Stimulated activated CD4-positive, alpha-beta T cell treated with anti-CD3 and anti-CD28 coated beads, Interleukin-2, amount 100 ng/mL, for 24 hours (primary cell): Measurements from ENCODE around the gene RAB1B.
"Not testable (repeated sequence)": the region's sequence is repeated elsewhere in the genome, so short reads cannot be mapped to it uniquely, and the experiment has no call there.

Source experiments
- DNase-seq, 2 donors: peaks; one replicate each; pipeline ENCODE4 v3.0.0-alpha.2; 2020

Gene RAB1B

DNA sequence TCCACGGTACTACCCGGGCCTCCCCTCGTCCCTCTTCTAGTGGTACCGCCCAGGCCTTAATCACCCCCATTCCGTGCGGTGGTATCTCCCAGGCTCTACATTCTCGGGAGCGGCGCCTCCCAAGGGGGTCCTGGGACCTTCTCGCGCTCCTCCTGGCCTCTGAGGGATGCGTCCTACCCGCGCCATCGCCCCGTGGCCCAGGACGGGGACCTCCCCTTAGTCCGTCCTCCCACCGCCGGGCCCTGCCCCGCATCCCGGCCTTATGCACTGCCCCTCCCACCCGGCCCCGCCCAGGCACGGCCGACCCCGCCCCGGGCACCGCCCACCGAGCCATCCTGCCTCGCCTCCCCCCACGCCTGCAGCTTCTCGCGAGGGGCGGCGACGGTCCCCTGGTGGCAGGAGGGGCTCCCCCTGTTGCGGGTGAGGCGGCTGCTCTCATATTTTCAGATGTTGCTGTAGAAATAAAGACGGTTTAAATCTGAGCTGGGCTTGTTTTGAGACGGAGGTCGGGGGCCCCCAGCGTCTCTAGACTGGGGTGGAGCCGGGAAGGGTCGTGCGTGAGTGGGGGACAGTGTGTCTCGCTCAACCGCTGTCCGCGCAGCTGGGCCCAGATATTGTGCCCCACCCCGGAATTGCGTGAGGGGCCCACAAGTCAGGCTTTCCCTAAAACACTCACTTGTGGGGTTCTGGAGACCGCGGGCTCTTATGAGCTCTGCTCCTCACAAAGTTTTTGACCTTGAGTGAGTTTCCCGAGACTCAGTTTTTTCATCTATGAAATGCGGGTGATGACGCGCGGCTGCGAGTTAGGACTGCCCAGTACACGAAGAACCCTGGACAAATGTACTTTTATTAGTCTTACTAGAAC lies 828 bp upstream of the RAB1B start:
- DNase-seq, result peak; percentile 86 to 89

DNA sequence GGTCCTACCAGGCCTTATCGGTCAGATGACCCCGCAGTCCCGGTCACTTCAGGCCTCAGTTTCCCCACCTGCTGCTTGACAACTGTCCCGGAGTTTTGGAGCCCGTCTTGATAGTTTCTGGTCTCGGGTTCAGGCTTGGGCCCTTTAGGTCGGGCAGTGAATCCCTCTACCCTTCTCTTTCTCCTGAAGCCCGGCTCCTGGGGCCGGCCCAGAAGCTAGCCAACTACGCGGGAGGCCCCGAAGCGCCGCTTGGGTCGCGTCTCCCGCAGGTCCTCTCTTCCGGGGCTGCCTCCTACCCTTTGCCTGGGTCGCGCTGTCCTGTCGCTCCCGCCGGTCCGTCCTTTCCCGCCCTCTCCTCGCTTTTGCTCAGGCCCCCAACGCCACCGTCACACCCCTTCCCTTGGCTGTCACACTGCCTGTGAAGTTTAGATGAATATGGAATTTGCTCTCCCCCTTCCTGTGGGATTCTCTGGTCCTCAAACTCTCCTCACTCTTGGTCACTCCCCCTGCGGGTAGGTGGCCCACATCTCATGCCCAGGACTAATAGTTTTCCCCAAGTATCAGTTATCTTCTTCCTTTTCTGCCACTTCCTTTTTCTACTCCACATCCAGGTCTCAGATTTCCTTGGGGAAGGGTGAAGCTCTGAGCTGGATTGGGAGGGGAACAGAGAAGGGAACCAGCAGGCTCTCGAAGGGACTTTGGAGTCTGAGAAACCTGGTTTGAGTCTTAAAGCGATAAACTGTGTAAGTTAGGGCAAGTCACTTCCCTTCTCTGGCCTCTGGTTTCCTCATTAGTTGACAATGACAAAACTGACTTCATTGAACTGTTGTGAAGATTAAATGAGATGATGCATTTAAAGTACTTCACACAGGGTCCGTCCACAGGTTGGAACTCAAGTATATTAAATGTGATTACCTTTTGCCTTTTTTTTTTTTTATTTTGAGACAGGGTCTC lies 790 bp downstream of the RAB1B start:
- peak in 1 of 2 donors; percentile 34 for DNase-seq

DNA sequence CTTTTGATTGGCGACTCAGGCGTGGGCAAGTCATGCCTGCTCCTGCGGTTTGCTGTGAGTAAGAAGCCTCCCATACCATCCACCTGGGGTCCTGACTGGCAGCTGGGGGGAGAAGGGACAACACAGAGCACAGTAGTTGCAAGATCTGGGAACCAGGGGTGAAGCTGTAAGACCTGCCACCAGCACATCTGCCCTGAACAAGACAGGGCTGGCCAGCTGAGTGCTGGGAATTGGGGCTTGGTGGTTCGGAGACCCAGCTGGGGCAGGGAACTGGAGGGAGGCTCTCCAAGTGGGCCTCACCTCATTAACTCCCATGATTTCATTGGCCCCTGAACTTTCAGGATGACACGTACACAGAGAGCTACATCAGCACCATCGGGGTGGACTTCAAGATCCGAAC lies 3.4 kb downstream of the RAB1B start:
- DNase-seq, result no peak

DNA sequence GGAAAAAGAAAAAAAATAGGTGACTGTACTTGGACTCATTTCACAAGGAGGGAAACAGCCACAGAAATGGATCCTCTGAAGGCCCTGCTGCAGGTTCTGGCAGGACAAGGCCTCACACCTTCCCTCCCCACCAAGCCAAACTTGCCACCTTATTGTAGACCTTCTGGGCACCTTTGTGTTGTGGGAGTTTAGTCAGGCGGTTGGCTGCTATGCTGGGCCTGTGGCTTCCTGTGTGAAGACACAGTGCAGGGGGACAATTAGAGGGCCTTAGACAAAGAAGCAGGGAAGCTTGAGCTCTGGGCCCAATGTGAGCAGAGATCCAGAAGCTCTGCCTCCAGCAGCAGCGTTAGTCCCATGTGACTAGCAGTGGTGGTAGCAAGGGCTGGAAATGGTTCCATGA lies 4.2 kb downstream of the RAB1B start:
- DNase-seq, result no peak

DNA sequence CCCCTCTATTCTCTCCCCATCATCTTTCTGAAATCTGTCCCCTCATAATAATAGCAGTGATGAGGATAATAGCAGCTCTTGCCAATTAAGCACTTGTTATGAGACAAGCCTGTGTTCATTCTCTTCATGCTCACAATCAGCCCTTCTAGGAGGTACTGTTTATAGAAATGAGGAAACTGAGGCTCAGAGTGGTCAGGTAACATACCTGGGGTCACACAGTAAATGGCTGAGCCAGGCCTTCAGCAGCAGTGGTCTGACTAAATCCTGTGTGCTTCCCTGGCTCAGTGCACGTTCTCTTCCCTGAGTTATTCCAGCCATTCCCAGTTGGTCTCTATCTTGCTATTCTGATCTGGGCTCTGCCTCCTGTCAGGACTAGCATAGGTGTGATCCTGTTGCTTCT lies 5.8 kb downstream of the RAB1B start:
- no peak for DNase-seq

DNA sequence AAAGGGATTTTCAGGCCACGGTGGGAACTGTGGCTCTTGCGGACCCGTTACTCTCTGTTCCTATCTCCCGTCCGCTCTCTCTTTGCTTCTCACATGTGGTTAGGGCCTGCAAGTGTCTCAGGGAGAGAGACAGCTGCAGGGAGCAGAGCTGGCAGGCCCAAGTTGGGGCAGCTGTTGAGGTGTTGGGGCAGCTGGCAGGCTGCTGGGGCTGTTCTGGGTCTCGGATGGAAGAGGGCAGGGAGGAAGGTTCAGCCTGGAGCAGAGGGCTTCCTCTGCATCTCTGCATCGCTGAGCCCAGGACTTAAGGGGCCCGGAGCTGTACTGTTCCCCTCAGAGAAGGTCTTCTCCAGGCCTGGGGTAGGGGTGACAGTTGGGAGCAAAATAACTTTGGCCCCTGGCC lies 7.0 kb downstream of the RAB1B start:
- DNase-seq, result no peak

DNA sequence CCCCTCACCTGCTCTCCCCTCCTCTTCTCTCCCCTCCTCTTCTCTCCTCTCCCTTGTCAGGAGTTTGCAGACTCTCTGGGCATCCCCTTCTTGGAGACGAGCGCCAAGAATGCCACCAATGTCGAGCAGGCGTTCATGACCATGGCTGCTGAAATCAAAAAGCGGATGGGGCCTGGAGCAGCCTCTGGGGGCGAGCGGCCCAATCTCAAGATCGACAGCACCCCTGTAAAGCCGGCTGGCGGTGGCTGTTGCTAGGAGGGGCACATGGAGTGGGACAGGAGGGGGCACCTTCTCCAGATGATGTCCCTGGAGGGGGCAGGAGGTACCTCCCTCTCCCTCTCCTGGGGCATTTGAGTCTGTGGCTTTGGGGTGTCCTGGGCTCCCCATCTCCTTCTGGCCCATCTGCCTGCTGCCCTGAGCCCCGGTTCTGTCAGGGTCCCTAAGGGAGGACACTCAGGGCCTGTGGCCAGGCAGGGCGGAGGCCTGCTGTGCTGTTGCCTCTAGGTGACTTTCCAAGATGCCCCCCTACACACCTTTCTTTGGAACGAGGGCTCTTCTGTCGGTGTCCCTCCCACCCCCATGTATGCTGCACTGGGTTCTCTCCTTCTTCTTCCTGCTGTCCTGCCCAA lies 7.7 kb downstream of the RAB1B start:
- no peak for DNase-seq

DNA sequence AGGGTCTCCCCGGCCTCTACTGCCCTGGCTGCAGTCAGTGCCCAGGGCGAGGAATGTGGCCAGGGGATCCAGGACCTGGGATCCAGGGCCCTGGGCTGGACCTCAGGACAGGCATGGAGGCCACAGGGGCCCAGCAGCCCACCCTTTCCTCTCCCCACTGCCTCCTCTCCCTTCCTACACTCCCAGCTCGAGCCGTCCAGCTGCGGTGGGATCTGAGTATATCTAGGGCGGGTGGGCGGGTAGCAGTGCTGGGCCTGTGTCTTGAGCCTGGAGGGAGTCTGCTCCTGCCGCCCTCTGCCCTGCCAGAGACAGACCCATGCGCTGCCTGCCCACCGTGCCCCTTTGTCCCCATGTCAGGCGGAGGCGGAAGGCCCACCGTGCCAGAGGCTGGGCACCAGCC lies 8.2 kb downstream of the RAB1B start:
- not testable (repeated sequence) for DNase-seq

DNA sequence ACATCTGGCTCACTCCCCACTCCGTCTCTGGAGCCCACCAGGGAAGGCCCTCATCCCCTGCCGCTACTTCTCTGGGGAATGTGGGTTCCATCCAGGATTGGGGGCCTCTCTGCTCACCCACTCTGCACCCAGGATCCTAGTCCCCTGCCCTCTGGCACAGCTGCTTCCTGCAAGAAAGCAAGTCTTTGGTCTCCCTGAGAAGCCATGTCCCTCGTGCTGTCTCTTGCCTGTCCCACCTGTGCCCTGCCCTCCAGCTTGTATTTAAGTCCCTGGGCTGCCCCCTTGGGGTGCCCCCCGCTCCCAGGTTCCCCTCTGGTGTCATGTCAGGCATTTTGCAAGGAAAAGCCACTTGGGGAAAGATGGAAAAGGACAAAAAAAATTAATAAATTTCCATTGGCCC lies 8.6 kb downstream of the RAB1B start:
- not testable (repeated sequence) for DNase-seq

DNA sequence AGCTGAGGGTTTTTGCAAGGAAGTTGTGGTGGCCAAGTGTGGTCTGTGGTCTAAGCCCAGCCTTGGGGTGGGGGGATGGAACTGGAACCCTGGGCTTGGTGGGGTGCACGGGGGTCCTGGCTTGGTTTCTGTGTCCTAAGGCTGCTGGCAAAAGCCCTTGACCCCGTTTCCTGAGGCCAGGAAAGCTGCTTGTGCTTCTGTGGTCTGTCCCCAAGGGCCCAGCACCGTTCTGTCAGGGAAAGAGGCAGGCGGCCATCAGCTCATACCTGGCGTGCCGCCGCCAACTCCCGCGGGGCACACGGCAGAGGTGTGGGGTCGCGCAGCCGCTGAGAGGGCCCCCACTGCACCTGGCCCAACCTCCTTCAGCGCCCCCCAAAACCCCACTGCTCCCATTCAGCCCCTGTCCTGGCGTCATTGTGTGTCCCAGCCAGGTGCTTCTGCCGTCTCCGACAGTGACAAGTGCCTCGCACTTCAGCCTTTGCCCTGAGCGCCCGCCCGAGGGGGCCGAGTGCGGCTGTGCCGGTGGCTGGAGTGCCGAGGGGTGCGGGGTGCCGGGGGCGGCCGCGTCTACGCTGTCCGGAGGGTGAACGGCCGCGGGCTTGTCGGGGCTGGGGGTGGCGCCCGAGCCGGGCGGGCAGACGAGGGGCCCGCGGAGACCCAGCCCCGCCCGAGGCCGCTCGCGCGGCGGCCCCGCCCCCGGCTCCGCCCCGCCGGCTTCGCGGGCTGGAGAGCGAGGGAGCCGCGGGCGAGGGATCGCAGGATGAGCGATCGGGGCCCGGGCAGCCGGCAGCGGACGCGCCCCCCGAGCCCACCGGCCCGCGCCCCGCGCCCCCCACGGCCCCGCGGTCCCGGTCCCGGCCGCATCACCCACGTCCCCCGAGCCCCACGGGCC lies 9.3 kb downstream of the RAB1B start, which contains the start of gene CNIH2:
TSS of gene CNIH2 (plus strand) at position 705 of the 892 bp plus-strand sequence. CDS start 282 bp downstream, outside the sequence.
- DNase-seq, result peak; percentile 49 to 65

DNA sequence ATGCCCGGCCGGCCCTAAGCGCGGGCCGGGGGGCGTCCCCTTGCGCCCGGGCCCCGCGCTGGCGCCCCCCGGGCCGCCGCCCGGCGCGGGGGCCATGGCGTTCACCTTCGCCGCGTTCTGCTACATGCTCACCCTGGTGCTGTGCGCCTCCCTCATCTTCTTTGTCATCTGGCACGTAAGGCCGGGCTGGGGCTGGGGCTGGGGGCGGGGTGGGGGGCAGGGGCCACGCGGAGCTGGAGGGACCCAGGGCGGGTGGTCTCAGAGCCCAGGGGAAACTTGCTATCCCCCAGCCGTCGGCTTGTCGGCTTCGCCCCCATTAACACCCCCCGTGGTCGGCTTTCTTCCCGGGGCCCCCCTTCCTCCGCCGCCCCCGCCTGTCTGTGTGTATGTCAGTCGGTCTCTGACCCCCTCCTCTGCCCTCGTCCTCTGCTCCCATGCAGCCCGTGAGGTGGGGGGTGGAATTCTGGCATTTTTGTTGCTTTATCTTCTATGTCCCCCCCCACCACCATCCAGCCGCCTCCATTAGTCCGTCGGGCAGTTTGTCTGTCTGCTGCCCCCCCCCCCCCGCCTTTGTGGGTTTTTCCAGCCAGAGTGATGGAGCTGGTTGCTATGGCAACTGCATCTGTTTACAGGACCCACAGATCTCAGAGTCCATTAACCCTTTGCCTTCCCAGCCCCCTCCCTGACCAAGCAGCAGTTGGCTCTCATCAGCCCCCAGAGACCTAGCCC lies 10.1 kb downstream of the RAB1B start:
- no peak for DNase-seq

DNA sequence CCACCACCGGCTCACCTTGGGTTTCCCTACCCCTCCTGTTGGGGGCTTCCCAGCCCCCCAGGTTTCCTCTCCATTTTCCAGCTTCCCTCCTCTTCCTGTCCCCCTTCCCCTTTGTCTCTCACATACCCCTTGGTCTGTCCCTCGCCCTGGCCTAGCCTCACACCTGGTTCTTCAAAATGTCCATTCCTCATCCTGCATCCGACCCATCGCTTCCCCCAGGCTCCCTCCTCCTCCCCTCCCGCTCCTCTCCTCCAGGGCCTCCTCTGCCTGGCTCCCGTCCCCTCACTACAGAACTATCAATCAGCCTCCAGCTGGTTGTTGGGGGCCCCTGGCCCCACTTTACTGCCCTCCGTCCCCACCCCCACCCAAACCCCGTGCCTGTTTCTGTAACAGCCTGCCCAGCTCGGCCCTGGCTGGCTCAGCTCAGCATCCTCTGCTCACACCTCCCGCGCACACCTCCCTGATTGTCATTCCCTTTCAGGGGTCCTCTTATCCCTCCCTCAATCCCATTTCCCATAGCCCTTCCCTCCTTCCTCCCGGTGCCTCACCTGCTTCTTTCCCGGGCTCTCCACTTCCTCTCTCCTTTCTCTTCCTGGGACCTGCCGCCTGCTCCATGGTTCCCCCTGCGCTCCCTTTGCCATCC lies 10.8 kb downstream of the RAB1B start:
- DNase-seq, result no peak

DNA sequence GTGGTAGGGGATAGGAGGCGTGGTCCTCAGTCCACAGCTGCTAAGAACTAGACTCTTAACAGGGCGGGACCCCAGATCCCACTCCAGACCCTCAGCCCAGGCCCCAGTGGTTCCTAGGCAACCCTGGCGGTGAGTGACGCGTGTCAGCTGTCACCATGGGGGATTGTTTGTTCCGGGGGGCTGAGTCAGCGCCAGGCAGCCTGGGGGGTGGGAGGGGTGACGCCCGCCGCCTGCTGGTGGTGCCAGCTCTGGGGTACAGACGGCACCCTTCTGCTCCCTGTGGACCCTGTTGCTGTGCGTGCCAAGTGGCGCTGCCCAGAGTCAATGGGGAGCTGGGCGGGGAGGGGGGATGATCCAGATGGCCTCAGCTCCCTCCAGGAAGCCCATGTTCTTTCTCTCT lies 12.0 kb downstream of the RAB1B start:
- DNase-seq, result no peak

DNA sequence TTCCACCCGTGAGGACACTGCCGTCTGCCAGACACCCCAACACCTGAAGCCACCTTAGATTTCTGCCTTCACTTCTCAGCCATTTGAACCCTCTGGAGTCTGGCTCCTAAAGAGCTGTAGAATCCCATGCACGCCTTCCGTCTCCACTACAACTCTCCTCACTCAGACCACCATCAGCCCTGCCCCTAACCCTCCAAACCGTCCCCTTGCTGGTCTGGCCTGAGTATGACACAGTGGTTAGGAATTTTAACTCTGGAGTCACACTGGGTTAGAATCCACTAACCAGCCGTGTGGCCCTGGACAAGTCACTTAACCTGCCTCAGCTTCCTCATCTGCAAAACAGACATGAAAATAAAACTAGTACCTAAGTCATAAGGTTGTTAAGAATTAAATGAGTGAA lies 12.6 kb downstream of the RAB1B start:
- no peak for DNase-seq

DNA sequence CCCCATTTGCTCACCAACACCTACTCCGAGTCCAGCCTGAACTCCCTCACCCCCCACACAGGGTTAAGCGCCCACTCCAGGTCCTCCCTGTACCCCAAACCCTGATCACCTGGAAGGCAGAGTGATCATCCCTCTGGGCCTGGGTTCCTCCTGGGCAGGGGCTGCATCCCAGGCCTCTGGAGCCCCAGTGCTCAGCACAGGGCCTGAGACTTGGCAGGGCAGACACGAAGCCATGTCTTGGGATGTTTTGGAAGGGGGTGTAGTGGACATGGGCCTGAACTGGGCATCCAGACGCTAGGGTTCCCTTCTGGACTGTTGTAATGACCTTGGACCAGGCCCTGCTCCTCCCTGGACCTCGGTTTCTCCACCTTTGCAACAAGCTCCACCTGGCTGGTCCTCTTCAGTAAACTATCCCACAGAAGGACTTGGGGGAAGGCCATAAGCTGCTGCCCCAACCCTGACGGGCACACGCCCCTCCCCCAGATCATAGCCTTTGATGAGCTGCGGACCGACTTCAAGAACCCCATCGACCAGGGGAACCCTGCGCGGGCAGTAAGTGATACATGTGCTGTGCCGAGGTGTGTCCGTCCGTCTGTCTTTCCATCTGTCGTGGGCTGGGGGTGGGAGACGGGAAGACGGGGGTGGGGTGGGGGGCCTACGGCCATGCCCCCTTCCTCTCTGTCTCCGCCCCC lies 13.5 kb downstream of the RAB1B start:
- DNase-seq, result no peak

DNA sequence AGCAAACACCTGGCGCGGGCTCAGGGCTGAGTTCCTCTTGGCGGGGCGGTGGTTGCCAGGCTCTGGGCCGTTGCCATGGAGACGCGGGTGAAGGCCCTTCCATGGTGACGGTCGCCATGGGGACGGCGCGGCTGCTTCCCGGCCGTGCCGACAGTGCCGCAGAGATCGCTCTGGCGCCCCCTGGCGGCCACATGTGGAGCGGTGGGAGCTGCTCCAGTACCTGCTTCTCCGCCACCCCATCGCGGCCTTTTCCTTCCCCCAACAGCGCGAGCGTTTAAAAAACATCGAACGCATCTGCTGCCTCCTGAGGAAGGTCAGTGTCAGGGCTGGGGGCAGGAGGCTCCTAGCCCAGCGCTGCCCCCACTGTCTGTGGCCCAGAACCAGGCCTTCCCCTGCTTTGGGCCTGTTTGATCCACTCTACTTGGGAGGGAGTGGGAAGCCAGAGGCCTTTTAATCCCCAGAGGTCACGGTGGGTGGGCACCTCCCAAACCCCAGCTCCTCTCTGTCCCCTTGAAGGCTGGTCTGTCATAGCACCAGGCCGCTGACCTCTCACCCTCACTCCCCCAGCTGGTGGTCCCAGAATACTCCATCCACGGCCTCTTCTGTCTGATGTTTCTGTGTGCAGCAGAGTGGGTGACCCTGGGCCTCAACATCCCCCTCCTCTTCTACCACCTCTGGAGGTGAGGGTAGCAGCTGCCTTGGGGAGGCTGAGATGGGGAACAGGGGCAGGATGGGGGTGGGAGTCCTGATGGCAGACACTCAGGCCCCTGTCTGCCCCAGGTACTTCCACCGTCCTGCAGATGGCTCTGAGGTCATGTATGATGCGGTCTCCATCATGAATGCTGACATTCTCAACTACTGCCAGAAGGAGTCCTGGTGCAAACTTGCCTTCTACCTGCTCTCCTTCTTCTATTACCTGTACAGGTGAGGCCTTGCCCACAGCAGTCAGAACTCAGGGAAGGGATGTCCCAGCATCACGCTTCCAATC lies 14.3 kb downstream of the RAB1B start:
- DNase-seq, result peak; percentile 99

DNA sequence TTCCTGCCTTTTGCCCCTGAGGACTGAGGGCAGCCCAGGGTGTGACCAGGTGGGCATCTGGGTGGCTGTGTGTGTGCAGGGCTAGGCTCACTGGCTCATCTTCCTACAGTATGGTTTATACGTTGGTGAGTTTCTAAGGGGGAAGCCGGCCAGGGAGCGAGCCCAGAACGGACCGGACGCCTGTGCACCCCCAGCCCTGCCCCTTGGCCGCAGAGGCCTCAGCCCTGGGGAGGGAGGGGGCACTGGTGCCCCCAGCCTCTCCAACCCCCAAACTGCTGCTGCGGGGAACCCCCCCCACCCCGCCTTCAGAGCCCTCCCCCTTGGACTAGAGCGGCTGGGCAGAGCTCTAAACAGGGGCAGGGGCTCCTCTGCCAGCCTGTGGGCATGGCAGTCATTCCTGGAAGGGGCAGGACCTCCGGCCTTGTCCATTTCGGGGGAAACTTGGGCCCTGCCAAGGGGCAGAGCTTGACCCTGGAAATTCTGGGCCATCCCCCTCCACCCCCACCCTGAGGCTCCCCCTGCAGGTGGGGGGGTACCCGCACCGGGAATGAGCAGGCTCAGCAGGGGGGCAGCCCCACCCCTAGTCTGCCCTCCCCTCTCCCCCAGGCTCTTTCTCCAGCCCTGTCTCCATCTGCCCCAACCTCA lies 15.1 kb downstream of the RAB1B start:
- no peak for DNase-seq

DNA sequence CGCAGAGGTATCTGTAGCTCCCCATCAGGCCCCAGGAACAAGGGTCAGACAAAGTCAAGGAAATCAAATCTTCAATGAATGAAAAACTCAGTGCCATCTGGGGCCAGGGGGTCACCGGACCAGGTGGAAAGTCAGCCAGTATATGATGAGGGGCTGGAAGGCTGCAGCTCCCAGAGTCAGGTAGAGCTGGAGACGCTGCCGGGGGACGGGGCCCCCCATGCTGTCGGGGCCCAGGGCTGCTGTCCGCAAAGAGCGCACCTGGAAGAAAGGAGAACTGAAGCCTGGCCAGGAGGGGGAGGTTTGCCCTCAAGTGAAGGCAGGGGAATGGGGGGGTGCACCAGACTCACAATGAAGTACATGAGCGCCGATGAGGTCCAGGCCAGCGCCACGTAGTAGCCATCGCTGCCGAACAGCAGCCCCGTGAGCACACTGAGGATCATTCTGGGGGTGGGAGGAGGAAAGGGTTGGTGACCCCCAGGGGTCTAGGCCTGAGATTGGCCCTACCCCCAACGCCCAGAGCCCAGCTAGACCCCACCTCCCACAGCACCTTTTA lies 16.2 kb downstream of the RAB1B start:
- no peak for DNase-seq
